GM19238 (cell line): ENCODE results near the gene GOLGA5.
"Not testable (repeated sequence)": the region's sequence is repeated elsewhere in the genome, so short reads cannot be mapped to it uniquely, and the experiment has no call there.

Source experiments
- DNase-seq: peaks from one replicate; pipeline ENCODE4 v3.0.0; 2011; ENCODE audit warnings: low spot score; ENCODE audit not compliant: insufficient read length

The GOLGA5 gene

DNA sequence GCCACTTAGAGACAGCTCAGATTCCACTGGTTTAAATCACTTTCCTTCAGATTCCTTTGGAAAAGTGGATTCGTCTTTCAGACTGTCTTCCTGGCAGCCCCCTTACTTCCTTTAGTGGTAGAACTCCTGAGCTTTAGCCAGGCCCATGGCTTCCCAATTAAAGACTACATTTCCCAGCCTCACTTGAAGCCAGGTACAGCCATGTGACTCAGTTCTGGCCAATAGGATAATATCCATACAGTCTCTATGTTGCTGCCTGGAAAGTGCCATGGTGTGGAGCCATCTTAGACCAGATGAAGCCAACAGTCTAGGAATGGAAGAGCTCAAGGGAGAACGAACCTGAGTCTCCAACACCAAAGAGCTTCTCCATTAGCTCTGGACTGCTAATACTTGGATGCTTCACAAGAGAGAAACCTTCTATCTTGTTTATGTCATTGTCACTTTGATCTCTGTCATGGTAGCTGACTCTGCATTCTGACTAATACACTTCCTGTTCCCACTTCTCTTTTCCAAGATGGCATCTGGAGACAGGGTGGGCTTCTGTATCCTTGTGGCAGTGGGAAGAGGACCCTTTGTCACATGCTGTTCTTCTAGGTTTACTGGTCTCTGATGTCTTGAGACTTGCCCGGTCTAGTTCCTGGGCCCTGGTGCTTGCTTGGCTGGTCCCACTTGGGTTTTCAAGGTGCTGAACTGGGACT lies 15.1 kb upstream of the GOLGA5 start:
- DNase-seq: not testable (repeated sequence)

DNA sequence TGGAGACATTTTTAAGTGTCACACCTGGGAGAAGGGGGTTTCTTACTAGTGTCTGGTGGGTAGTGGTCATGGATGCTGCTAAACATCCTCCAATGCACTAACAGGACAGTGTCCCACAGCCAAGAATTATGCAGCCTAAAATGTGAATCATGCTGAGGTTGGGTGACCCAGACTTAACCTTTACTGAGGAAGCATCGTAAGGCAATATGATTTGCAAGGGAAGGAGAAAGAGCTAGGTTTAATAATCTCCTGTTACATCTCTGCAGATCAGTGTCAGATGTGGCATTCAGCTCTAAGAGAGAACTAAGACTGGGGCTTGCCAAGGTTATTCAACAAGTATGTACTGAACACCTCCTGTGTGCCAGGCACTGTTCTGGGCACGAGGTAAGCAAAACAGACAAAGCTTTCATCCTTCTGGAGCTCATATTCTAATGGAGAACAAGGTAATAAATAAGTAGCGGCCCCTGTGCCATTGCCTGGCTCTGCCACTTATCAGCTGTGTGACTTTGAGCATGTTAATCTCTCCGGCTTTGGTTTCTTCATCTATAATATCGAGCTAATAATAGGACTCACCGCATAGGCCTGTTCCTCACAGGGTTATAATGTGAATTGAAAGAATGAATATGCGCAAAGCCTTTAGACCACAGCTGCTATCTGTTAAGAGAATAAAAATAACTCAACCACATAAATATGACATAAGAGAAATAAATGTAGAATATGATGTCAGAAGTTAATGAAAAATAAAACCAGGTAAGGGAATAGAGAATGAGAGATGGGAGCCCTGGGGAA lies 13.5 kb upstream of the GOLGA5 start:
- no peak for DNase-seq

DNA sequence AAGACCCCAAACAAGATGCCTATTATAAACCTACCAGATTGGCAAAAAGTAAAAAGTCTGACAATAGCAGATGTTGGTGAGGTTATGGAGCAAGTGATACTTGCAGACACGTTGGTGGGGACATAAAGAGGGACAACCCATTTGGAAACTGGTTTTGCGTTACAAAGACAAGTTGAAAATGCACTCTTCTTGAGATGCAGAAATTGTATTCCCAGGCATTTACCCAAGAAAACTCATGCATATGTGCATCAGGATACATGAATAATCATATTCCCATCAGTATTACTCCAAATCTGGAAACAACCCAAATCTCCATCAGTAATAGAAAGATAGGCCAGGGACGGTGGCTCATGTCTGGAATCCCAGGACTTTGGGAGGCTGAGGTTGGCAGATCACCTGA lies 12.8 kb upstream of the GOLGA5 start:
- DNase-seq: no peak

DNA sequence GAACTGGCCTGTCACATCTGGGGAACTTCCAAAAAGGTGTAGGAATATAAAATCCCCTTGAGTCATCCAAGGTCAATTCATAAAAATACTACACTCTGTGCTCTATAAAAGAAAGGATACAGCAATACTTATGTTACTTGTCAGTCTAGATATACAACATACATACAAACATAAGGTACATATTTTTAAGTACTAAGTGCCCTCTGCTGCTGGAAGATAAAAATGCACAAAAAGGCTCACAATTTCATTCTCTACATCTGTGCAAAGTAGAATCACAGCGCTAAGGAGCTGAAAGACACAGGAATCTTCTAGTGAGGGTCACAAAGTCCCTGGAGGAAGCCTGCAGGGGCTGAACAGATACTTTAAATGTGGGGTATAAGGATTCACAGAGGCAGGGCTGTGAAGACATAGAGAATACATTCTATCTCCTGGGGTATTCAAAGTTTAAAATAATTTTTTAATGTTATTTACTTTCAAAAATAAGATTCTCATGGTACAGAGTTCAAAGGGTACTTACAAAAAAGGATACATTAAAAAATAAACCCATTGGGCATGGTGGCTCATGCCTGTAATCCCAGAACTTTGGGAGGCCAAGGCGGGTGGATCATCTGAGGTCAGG lies 10.2 kb upstream of the GOLGA5 start:
- DNase-seq: no peak

DNA sequence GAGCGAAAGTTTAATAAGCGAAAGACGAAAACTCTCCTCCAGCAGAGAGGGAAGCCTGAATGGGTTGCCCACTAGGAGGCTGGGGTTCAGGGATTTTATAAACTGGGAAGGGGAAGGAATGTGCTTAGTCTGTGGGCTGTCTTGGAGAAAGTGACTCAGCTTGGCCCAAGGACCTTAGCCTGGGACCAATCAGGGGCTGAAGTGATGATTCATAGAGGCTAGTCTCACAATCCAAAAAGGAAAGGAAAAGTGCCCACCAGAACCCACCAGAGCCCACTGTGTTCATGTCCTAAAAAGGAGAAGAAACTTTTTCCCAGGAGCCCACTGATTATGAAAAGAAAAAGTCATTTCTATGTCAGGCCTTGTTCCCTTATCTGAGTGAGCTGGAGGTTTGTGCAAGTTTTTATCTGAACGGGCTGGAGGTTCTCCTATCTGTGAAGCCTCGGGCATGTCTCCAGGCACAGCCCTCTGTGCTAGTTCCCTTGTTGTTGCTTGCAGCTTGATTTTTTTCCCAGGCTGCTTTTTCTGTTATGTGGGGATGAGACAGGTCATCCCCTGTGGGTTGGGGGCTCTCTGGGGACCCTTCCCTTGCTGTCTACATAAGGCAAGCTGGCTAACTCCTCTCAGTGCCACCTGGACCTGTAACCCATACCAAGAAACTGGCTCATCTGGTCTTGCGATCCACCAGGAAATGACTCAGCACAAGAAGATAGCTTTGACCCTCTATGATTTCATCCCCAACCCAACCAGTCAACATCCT lies 8.3 kb upstream of the GOLGA5 start:
- no peak for DNase-seq

DNA sequence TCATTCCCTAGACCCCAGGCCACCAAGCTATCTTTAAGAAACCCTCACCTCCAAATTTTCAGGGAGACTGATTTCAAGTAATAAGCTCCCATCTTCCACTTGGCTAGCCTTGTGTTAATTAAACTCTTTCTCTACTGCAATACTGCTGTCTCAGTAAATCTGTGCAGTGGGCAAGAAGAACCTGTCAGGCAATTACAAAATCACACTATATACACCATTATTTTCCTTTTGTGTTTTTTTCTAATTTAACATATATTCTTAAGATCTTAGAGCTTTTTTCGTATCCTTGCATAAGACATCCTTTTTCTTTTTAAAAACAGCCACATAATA lies 7.7 kb upstream of the GOLGA5 start:
- DNase-seq: no peak

DNA sequence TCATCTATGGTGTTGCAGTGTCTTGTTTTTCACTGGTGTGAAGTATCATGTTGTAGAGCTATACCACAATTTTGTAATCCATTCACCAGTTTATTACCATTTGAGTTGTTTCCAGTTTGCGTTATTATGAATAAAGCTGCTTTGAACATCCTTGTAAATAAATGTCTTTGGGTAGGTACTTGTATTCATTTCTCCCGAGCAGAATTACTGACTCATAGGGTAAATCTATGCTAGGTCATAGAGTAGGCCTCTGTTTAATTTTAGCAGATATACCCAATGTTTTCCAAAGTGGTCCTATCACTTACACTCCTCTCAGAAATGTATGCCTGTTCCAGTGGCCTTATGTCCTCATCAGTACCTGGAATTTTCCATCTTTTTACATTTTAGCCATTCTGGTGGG lies 6.6 kb upstream of the GOLGA5 start:
- no peak for DNase-seq

DNA sequence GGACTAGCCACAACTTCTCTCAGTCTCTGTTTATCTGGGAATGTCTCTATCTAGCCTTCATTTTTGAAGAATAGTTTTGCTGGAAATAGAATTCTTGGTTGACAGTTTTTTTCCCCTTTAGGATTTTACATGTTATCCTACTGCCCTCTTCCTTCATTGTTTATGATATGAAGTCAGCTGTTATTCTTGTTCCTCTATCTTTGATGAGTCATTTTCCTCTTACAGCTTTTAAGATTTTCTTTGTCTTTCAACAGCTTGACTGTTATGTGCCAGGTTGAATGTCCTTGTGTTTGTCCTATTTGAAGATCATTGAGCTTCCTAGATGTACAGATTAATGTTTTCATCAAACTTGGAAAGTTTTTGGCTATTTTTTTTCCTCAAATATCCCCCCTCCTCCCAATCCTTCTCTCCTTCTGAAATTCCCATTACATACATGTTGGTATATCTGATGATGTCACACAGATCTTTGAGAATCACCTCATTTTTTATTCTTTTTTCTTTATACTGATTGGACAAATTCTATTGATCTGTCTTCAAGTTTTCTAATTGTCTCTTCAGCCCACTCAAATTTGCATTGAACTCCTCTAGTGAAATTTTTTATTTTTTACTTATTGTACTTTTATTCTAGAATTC lies 4.5 kb upstream of the GOLGA5 start:
- DNase-seq: no peak

DNA sequence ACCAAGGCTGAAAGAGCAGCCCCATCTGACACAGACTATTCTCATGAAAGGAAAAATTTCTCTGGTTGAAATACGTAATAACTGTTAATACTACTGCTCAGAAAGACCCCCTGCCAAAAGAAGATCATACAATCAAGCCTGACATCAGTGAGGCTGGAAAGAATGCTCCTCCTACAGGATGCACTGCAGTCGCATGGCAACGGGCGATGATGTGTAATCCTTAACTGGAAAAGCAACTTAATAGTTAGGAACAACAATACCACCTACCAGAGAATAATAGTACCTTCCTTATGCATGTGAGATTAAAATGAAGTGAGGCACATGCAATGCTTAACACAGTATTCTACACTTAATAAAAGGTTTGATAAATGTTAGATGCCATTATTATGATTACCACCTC lies 1.2 kb upstream of the GOLGA5 start:
- DNase-seq: no peak

DNA sequence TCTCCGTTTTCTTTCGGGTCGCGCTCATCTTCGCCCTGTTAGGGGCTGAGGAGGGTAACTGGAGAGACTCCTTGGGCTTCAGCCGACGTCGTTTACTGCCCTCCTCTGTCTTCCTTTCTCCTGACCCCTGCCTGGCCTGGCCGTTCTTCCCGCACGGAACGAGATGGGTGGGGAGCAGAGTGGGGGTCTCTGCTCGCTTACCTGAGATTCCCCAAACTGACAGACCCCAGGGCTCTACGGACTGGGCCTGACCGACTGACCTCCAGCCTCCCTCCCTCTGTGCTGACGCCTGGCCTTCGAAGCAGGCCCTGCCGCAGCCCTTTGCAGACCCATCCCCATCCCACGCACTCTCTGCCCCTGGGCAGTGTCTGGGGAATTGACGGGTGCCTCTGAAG lies 439 bp downstream of the GOLGA5 start:
- DNase-seq: no peak

DNA sequence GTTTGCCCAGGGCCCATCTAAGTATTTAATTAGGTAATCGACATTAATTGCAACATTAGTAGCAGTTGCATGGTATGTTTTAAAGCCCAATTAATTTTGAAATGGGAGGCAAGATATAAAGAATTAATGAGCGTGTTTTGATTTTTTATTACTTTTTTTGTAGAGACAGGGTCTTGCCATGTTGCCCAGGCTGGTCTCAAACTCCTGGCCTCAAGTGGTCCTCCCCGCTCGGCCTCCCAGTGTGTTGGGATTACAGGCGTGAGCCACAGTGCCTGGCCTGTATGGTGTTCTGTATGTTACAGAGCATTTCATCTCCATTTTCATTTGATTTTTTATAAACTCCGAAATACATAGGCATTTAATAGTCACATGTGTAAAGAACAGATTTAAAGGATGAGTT lies 856 bp downstream of the GOLGA5 start:
- DNase-seq: no peak

DNA sequence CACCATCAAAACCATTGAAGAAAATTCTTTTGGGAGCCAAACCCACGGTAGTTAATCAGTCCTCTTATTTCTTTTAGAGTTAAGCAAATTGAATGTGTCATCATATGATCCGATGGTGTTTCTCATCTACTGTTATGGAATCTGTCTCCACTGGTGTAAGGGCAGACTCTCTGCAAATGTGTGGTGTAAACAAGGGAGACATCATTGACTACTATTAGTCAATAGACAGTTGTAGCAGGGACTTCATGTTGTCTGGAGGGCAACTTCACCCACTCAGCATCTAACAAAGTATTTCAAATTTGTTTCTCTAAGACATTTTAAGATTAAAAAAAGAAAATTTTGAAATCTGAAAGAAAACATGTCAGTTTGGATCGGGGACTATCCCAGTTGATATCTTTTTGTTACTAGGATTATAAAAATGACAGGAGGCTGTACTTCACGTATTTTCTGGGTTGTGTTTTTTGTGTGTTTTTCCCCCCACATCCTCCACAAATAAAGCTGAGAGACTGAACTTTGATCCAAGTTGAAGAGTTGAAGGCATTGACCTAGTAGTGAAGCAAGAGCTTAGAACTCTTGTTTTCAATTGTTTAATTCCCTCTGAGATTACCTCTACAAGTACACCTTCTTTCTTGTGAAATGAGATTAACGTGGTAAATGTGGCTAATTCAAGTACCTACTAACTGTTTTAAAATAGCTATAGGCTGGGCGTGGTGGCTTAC lies 4.0 kb downstream of the GOLGA5 start:
- DNase-seq: no peak

DNA sequence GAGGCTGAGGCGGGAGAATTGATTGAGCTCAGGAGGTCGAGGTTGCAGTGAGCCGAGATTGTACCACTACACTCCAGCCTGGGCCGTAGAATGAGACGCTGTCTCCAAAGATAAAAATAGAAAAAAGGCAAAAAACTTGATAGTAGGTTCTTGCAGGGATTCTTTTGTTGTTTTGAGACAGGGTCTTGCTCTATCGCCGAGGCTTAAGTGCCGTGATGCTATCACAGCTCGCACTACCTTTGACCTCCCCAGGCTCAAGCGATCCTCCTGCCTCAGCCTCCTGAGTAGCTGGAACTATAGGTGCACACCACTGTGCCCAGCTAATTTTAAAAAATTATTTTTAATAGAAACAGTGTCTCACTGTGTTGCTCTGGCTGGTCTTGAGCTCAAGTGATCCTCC lies 4.7 kb downstream of the GOLGA5 start:
- DNase-seq: no peak

DNA sequence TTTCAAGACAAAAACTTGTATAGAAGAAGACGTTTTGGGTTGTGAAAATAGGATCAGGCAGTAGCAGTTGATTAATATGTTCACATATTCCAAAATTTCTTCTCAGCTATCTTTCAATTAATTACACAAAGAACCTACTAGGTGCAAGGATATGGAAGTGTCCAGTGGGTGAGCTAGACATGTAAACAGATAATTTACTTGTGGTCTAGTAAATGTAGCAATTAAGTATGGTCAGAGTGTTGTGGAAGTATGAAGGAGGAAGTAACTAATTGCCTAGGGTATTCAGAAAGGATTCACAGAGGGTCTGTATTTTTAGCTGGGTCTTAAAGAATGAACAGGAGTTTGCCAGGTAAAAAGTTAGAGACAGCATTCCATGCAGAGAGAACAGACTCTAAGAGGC lies 5.9 kb downstream of the GOLGA5 start:
- DNase-seq: no peak

DNA sequence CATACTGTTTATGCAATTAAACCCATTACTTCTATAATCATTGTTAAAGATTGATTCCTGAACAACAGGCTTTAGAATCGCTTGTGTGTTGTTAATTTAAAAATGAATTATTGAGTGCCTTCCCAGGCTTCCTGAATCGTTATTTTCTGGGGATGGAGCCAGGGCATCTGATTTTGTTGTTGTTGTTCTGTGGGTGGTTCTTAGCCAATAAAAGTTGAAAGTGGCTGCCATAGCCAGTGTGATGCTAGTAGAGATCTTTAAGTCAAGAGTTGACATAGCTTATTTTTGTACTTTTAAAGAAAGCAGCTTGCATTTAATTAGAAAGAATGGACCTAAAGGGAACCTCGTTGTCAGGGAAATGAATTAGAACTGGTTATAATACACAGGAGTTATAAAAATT lies 6.4 kb downstream of the GOLGA5 start:
- no peak for DNase-seq

DNA sequence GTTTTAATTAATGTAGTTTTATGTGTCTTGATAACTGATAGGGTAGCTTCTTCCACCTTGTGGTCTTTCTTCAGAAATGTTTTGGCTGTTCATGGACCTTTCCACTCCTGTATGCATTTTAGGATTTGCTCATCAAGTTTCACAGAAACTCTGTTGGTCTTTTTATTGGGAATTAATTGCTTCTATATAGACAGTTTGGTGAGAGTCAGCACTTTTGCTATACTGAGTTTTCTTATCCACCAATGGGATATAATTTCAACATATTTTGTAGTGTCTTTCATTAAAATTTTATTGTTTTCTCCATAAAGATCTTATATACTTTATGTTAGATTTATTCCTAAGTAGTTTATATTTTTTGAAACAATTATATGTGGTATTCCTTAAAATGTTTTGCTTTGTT lies 7.8 kb downstream of the GOLGA5 start:
- DNase-seq: no peak

DNA sequence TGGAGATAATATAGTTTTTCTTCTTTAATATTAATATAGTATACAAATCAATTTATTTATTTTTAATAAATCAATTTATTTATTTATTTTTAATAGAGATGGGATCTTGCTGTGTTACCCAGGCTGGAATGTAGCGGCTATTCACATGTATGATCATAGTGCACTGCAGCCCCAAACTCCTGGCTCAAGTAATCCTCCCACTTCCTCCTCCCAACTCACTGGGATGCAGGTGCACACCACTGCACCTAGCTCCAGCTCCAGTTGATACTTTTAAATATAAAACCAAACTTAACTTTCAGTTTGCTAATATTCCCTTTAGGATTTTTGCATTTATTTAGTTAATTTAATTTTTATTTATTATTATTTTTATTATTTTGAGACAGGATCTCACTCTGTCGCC lies 8.6 kb downstream of the GOLGA5 start:
- DNase-seq: no peak

DNA sequence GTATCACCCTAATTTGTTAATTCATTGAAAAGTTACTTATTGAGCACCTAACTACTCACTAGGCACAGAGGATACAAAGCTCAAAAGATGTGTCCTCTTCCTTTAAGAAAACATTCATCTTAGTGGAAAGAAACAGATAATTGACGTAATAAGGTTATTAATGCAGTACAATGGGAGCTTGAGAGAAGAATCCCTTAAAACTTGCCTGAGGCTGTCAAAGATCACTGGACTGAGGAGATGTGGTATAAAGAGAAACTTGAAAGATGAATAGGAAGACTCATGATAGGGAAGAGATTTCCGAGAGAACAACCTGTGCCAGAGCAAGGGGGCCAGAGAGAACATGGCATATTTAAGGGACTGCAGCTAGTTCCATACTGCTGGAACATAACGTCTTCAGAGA lies 19.1 kb downstream of the GOLGA5 start:
- DNase-seq: no peak

DNA sequence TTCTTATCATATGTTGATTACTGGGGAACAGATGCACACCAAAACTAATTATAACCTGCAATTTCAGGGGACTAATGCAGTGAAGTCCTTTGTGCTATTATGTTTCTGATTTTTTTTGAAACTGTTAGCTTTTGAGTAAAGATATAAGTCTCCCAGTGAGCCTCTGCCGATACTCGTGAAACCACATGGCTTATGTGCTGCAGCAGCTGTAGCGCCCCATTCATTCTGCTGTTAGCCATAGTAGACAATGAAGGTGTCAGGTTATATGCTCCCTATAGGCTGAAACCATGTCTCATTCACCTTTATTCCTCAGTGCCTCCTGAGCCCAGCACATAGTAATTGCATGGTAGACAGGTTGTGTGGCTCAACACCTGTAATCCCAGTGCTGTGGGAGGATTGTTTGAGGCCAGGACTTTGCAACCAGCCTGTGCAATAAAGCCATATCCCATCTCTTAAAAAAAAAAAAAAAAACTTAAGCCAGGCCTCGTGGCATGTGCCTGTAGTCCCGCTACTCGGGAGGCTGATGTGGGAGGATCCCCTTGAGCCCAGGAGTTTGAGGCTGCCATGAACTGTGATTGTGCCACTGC lies 25.0 kb downstream of the GOLGA5 start:
- no peak for DNase-seq

DNA sequence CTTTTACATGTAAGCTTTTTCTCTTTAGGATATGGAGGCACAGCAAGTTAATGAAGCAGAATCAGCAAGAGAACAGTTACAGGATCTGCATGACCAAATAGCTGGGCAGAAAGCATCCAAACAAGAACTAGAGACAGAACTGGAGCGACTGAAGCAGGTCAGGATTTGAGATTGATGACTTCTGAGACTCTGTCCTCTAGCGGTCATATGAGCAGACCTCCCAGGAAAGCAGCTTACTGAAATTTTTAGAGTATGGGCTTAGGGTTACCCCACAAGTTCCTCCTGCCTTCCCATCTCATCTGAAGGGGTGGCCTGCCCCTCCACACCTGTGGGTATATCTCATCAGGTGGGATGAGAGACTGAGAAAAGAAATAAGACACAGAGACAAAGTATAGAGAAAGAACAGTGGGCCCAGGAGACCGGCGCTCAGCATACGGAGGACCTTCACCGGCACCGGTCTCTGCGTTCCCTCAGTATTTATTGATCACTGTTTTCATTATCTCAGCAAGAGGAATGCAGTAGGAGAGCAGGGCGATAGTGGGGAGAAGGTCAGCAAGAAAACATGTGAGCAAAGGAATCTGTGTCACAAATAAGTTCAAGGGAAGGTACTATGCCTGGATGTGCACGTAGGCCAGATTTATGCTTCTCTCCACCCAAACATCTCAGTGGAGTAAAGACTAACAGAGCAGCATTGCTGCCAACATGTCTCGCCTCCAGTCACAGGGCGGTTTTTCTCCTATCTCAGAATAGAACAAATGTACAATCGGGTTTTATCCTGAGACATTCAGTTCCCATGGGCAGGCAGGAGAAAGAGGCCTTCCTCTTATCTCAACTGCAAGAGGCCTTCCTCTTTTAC lies 25.8 kb downstream of the GOLGA5 start:
- DNase-seq: not testable (repeated sequence)
